Motor neuron (in vitro differentiated cells): ENCODE results near the gene PNKP. TPM values are rescaled to one million over a fixed set of nuclear protein-coding genes. Genes with fewer than 3 reads are reported as not detected.

Experiments
- ATAC-seq, 8 experiments: fragments of 200-7000 bp; cut with Tn5 transposase; replicated peaks in 6 of 8; 2 replicates each; pipeline ENCODE4 v1.8.0; 2021; ENCODE audit warnings: mild to moderate bottlenecking in 8 of 8, moderate library complexity in 8 of 8
- H3K27ac ChIP-seq, 2 donors: fragments of 250-450 bp; sonication (Bioruptor Pico); 2 replicates each; pipeline ENCODE4 v1.9.0; 2021; ENCODE audit warnings: antibody characterized with exemption in 2 of 2, mild to moderate bottlenecking in 2 of 2, moderate library complexity in 1 of 2
- H3K4me1 ChIP-seq, 2 donors: fragments of 250-450 bp; sonication (Bioruptor Pico); replicated peaks in 1 of 2; 2 replicates each; pipeline ENCODE4 v1.6.1; 2021; ENCODE audit warnings: antibody characterized with exemption in 2 of 2, mild to moderate bottlenecking in 2 of 2, moderate library complexity in 1 of 2
- H3K4me3 ChIP-seq, 5 donors: fragments of 250-450 bp; sonication (Bioruptor Pico); 2 replicates each; pipeline ENCODE4 v1.9.0; 2021; ENCODE audit warnings: antibody characterized with exemption in 5 of 5, mild to moderate bottlenecking in 5 of 5, moderate library complexity in 4 of 5
- WGBS, 10 experiments: fragments of 450-650 bp; shearing (Covaris generic); methylation state at CpG; one replicate each; pipeline ENCODE4 v1.0.0; 2022; 5-methylcytosine and 5-hydroxymethylcytosine counted together
- in situ Hi-C, 9 experiments: fragments of 400-800 bp; cut with MboI; loops; one replicate each; pipeline ENCODE4 v1.15.0; 2021; ENCODE audit warnings: low sequenced_read_pairs in 9 of 9, low pct_unique_long_range_greater_than_20kb in 2 of 9; ENCODE audit not compliant: unreplicated experiment in 9 of 9
- total RNA-seq, 8 experiments: library from RNA; unstranded; fragments of 300-600 nt; gene quantifications; 2 replicates each; pipeline versions ENCODE4 v1.2.3 to v1.2.4, GENCODE V29; 2022

PNKP gene
- total RNA-seq, 8 experiments from 2014 or later: 22.8 to 85.2 (median 29.9) TPM

DNA sequence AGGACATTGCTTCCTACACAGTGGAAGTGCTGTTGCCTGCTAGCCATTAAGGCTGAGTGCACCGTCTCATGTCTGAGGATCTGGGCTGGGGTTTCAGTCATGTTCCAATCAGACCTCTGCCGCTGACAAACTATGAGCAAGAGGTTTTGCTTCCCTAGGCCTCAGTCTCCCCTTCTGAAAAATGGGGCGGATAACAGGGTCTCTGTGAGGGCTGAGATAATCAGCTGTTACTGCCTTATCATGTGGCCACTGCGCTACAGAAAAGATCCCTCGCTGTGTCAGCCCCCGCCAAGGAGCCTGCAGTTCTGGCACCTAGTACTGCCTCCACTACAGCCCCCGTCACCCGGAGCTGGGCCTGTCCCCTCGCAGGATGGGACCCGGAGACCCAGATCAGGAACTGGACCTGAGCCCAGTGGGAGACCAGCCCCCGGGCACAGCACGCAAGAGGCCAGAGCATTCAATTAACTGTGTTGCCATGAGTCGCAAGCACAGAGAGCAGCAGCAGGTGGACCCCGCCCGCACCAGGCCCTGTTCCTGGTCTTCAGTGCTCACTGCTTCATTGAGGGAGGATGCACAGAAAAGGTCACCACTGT is 3.0 kb upstream of the PNKP start:
- Histone ChIP-seq H3K27ac (peak overlapping the region; percentile 87 to 90), H3K4me3 (peak overlapping the region; percentile 34 to 54 (median 47)), H3K4me1 (peaks cover 17 to 18% of the 10 kb centered on the region in 2 donors)
- ATAC-seq: no peak
- WGBS, 10 experiments: 50 to 90% (median 67%) methylated on average over 1 to 9 of the region's 15 CpGs; no CpG with 5 or more reads in 2 of the 10 experiments
- in situ Hi-C loops: no loop called here

- peak; percentile 65 to 85 (median 82) for ATAC-seq
- peak overlapping the region; percentile 87 to 90 for H3K27ac ChIP-seq
- peaks cover 15 to 18% of the 10 kb centered on the region in 2 donors for H3K4me1 ChIP-seq
- peak overlapping the region; percentile 34 to 54 (median 47) for H3K4me3 ChIP-seq
- WGBS, 10 experiments: 0 to 5% (median 0%) methylated on average over 3 to 16 of the region's 67 CpGs; no CpG with 5 or more reads in 1 of the 10 experiments
- in situ Hi-C loops: no loop called here
Observed at GRCh38 chr19:49869484-49870308, 2.3 kb upstream of the PNKP start.

GRCh38 chr19:49869009-49869483 is 1.7 kb upstream of the PNKP start:
- Histone ChIP-seq H3K4me3 (peak overlapping the region; percentile 25 to 40 (median 35)), H3K27ac (peak overlapping the region; percentile 66 to 75), H3K4me1 (peaks cover 15 to 18% of the 10 kb centered on the region in 2 donors)
- peak in 7 of 8 experiments; percentile 0 to 16 (median 2) for ATAC-seq
- WGBS, 10 experiments: 0 to 2% (median 0%) methylated on average over 1 to 6 of the region's 15 CpGs; no CpG with 5 or more reads in 6 of the 10 experiments
- in situ Hi-C loops: no loop called here

DNA sequence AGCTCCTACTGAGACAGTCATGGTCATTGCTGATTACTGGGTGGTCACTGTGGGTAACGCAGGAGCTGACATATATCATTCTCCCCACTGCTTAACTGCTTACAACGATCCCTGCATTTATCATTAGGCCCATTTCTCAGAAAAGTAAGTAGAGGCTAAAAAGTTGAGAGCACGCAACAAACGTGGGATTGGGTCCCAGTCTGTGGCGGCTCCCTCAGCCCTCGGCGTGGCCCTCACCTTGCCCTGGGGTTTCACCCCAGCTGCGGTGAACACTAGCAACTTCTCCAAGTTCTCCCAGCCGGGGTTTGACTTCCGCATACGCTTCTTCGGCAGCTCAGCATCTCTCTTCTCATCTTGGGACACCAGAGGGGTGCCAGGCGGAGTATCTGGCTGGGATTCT is 2.5 kb downstream of the PNKP start:
- Histone ChIP-seq H3K4me1 (peaks cover 11 to 20% of the 10 kb centered on the region in 2 donors), H3K27ac (no peak overlapping the region), H3K4me3 (peak overlapping the region in 1 of 5 donors; percentile 98)
- WGBS, 10 experiments: 80 to 100% (median 85%) methylated on average over 1 to 6 of the region's 13 CpGs; no CpG with 5 or more reads in 4 of the 10 experiments
- ATAC-seq: no peak
- in situ Hi-C loops: no loop called here

DNA sequence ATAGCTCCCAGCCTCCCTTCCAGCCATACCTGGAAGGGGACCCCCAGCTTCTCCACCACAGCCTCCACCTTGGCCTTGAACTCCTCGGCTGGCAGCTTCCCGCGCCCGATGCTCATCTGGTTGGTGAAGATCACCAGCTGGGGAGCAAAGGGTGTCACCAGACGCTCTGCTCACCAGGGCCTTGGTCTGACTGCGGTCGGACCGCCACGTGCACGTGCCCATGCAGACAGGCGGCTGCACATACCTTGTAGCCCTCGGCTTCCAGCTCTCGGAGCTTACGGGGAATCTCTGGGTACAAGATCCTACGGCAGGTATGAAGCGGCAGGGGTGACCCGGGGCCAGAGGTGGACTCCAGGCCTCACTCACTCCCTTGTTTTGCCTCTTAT is 3.4 kb downstream of the PNKP start:
- Histone ChIP-seq H3K4me1 (peaks cover 11 to 19% of the 10 kb centered on the region in 2 donors), H3K27ac (no peak overlapping the region), H3K4me3 (no peak overlapping the region)
- ATAC-seq: no peak
- WGBS, 10 experiments: 90 to 100% (median 95%) methylated on average over 1 to 11 of the region's 17 CpGs; no CpG with 5 or more reads in 6 of the 10 experiments
- in situ Hi-C loops: no loop called here

DNA sequence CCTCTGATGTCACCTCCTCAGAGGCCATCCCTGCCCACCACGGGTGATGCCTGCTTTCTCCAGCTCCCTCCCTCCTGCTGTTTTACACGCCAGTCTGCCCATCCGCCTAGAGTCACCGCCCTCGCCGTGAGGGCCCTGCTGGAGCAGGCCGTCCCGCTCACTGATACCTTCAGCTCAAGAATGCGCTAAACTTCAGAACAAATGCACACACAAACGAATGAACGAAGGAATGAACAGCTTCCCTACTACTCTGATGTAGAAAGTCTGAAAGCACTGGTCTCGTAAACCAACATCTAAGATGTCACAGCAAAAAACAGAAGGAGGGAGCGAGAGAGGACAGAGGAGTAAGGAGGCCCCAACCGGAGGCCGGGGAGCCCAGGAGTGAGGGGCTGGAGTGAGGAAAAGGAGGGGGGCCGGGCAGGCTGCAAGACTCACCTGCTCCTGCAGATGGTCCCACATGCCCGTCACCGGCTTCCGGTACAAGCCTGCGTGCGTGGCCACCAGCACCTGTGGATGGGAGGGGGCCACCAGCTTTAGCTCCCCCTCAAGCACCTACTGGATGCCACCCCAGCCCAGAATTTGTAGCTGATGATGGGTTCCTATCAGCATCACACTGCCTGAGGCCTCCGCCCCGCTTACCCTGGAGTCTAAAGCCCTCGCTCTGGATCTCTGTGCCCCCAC is 4.0 kb downstream of the PNKP start:
- Histone ChIP-seq H3K4me3 (no peak overlapping the region), H3K27ac (no peak overlapping the region), H3K4me1 (peaks cover 11 to 16% of the 10 kb centered on the region in 2 donors)
- no peak for ATAC-seq
- in situ Hi-C loops: no loop called here
- WGBS, 10 experiments: 50 to 100% (median 92%) methylated on average over 1 to 12 of the region's 24 CpGs; no CpG with 5 or more reads in 4 of the 10 experiments

GRCh38 chr19:49862391-49863253 is 4.8 kb downstream of the PNKP start:
- no CpG with 5 or more reads among the region's 49 CpGs for WGBS, 10 experiments
- in situ Hi-C loops: no loop called here
- H3K4me3 ChIP-seq: no peak overlapping the region
- peaks cover 11 to 16% of the 10 kb centered on the region in 2 donors for H3K4me1 ChIP-seq
- H3K27ac ChIP-seq: no peak overlapping the region
- no peak for ATAC-seq

GRCh38 chr19:49861541-49862378 is 5.6 kb downstream of the PNKP start:
- in situ Hi-C loops: no loop called here
- peak in 1 of 8 experiments; percentile 0 for ATAC-seq
- H3K4me1 ChIP-seq: peaks cover 11 to 16% of the 10 kb centered on the region in 2 donors
- H3K27ac ChIP-seq: no peak overlapping the region
- 60 to 100% (median 90%) methylated on average over 2 to 5 of the region's 60 CpGs; no CpG with 5 or more reads in 5 of the 10 experiments for WGBS, 10 experiments
- no peak overlapping the region for H3K4me3 ChIP-seq

- 27 to 40% (median 33%) methylated on average over 1 to 3 of the region's 13 CpGs; no CpG with 5 or more reads in 7 of the 10 experiments for WGBS, 10 experiments
- H3K4me3 ChIP-seq: no peak overlapping the region
- H3K27ac ChIP-seq: peak overlapping the region in 1 of 2 donors; percentile 41
- peak; percentile 5 to 43 (median 29) for ATAC-seq
- in situ Hi-C loops: no loop called here
- peaks cover 7 to 13% of the 10 kb centered on the region in 2 donors for H3K4me1 ChIP-seq
Observed at GRCh38 chr19:49861107-49861506, 6.3 kb downstream of the PNKP start.

GRCh38 chr19:49860336-49861102 is 6.9 kb downstream of the PNKP start:
- Histone ChIP-seq H3K4me3 (no peak overlapping the region), H3K27ac (peak overlapping the region in 1 of 2 donors; percentile 41), H3K4me1 (peaks cover 1 to 7% of the 10 kb centered on the region in 2 donors)
- in situ Hi-C loops: no loop called here
- ATAC-seq: peak in 6 of 8 experiments; percentile 2 to 21 (median 11)
- 53 to 93% (median 83%) methylated on average over 1 to 8 of the region's 17 CpGs; no CpG with 5 or more reads in 5 of the 10 experiments for WGBS, 10 experiments
